ENCODE data around the gene SH3RF3. TPM values are rescaled to one million over a fixed set of nuclear protein-coding genes. Genes with fewer than 3 reads are reported as not detected.
"Not testable (repeated sequence)": the region's sequence is repeated elsewhere in the genome, so short reads cannot be mapped to it uniquely, and the experiment has no call there.

Gene SH3RF3
- total RNA-seq, 1 experiment from 2014 or later: 4.9 TPM

DNA sequence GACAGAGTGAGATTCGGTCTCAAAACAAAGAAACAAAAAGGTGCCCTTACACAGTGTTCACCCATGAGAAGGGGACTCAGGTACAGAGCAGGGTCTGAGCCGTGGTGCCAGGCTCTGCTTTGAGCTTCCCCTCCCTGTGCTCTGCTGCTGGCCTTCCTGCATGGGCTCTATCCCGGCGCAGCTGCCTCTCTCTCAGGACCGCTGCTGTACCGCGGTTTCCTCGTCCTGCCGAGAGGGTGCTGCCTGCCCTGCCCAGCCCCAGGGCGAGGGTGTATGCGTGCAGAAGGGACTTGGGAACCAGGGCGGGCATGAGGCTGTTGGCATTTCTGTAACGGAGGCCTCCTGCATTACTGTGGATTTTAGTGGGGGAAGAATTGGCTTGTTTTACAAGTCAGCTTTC is 30.1 kb downstream of the SH3RF3 start:
- Histone ChIP-seq H3K4me3 (ENCODE audit: low read depth in 2 of 2, low read length in 2 of 2) (no peak overlapping the region), H3K9me3 (ENCODE audit: control insufficient read depth, insufficient read depth, low read depth, low read length) (no peaks in the 10 kb centered on the region), H3K27me3 (ENCODE audit: control insufficient read depth, insufficient read depth, low read length) (no peaks in the 10 kb centered on the region), H3K27ac (ENCODE audit: low read length) (no peak overlapping the region), H3K36me3 (ENCODE audit: control insufficient read depth, insufficient read depth, low read length) (no peaks in the 10 kb centered on the region), H3K4me1 (ENCODE audit: control insufficient read depth, insufficient read depth, low read length) (peaks cover 5% of the 10 kb centered on the region)
- ATAC-seq (no peak; the same call in 1 of the 2 replicates), DNase-seq (ENCODE audit: low read depth, low spot score) (no peak)
- BruUV-seq (replicated peaks): no TSS peak
- intact Hi-C loops (cut with micrococcal nuclease; ENCODE audit: unreplicated experiment) (no loop called here), in situ Hi-C loops (cut with HindIII; ENCODE audit: low pct_unique_long_range_greater_than_20kb, low sequenced_read_pairs) (no loop called here)
- CTCF ChIA-PET: no interaction called here
- TF ChIP-seq REST (IDR thresholded peaks at IDR 0.05; ENCODE audit: insufficient read depth in 1 of 2, low read depth in 2 of 2, low read length in 1 of 2) (no peak), TCF7L2 (IDR thresholded peaks at IDR 0.05; ENCODE audit: low read depth, low read length) (no peak), CTCF (IDR thresholded peaks at IDR 0.05) (no peak), POLR2AphosphoS5 (IDR thresholded peaks at IDR 0.05; ENCODE audit: low read depth, low read length) (no peak), SIN3A (IDR thresholded peaks at IDR 0.05; ENCODE audit: borderline replicate concordance, insufficient read depth, low read depth, low read length) (no peak)
- POLR2A ChIA-PET: no interaction called here

DNA sequence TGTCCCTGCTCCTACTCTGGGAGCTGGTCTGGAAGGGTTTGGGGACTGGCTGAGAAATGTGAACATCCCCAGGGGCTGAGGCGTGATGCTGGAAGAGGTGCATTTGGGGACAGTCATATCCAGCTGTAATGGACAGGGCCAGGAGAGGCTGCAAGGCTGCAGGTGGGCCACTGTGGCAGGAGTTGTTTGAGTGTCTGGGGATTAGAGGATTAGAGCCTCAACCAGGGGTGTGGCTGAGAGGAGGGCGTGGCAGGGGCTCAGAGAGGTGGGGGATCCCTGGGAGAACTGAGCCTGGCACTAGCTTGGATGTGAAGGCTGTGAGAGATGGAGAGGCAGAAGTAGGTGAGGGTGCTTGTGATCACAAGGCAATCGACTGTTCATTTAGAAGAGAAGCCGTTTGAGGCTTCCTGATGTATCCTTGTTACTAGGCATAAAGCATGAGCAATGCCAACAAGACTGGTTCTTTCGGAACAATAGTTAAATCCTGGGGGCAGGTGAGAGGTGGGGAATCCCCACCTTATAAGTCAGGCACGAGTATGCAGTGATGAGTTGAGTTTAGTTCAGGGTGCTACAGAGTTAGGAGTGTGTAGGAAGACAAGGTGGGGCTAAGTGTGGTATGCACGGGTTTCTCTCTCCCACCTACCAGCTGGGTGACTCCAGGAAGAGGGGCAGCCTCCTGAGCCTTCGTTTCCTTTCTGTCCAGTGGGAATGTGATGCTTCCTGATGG is 31.9 kb downstream of the SH3RF3 start:
- POLR2A ChIA-PET: interaction anchor here (1.0 kb wide), 1 partner anchor 9 kb away, joined by 3 read pairs; no protein-coding TSS in a partner anchor
- no peak for DNase-seq (ENCODE audit: low read depth, low spot score)
- Histone ChIP-seq H3K36me3 (ENCODE audit: control insufficient read depth, insufficient read depth, low read length) (no peaks in the 10 kb centered on the region), H3K4me3 (ENCODE audit: low read depth in 2 of 2, low read length in 2 of 2) (no peak overlapping the region), H3K9me3 (ENCODE audit: control insufficient read depth, insufficient read depth, low read depth, low read length) (no peaks in the 10 kb centered on the region), H3K4me1 (ENCODE audit: control insufficient read depth, insufficient read depth, low read length) (peaks cover 15% of the 10 kb centered on the region), H3K27ac (ENCODE audit: low read length) (no peak overlapping the region), H3K27me3 (ENCODE audit: control insufficient read depth, insufficient read depth, low read length) (no peaks in the 10 kb centered on the region)
- intact Hi-C loops (cut with micrococcal nuclease; ENCODE audit: unreplicated experiment): no loop called here
- no TSS peak for BruUV-seq (replicated peaks)
- in situ Hi-C loops (cut with HindIII; ENCODE audit: low pct_unique_long_range_greater_than_20kb, low sequenced_read_pairs): no loop called here
- CTCF ChIA-PET: no interaction called here
- TF ChIP-seq CTCF (IDR thresholded peaks at IDR 0.05): no peak
- no peak for TF ChIP-seq POLR2AphosphoS5 (IDR thresholded peaks at IDR 0.05; ENCODE audit: low read depth, low read length)
- TF ChIP-seq TCF7L2 (IDR thresholded peaks at IDR 0.05; ENCODE audit: low read depth, low read length): no peak
- no peak for TF ChIP-seq REST (IDR thresholded peaks at IDR 0.05; ENCODE audit: insufficient read depth in 1 of 2, low read depth in 2 of 2, low read length in 1 of 2)
- no peak for ATAC-seq

- H3K27ac ChIP-seq (ENCODE audit: low read length); H3K36me3 ChIP-seq (ENCODE audit: control insufficient read depth, insufficient read depth, low read length); H3K4me3 ChIP-seq (ENCODE audit: low read depth in 2 of 2, low read length in 2 of 2); BruUV-seq (replicated peaks); CTCF ChIA-PET; intact Hi-C loops (cut with micrococcal nuclease; ENCODE audit: unreplicated experiment); POLR2A ChIA-PET; ATAC-seq; DNase-seq (ENCODE audit: low read depth, low spot score); H3K27me3 ChIP-seq (ENCODE audit: control insufficient read depth, insufficient read depth, low read length); H3K9me3 ChIP-seq (ENCODE audit: control insufficient read depth, insufficient read depth, low read depth, low read length); in situ Hi-C loops (cut with HindIII; ENCODE audit: low pct_unique_long_range_greater_than_20kb, low sequenced_read_pairs): not testable (repeated sequence)
- peaks cover 15% of the 10 kb centered on the region for H3K4me1 ChIP-seq (ENCODE audit: control insufficient read depth, insufficient read depth, low read length)
These were observed 33.4 kb downstream of the SH3RF3 start for GRCh38 chr2:109162367-109162766.

Measured in Panc1 (cell line).